Suppressor macrophage (primary cell): ENCODE results near the gene THBD.

ENCODE experiments used
- DNase-seq, 4 experiments: peaks; one replicate each; pipeline ENCODE4 v3.0.0-alpha.2; 2020 to 2022

The THBD gene

GRCh38 chr20:23009636-23010035 is 39.8 kb downstream of the THBD start:
- peak; percentile 67 to 82 (median 82) for DNase-seq

DNA sequence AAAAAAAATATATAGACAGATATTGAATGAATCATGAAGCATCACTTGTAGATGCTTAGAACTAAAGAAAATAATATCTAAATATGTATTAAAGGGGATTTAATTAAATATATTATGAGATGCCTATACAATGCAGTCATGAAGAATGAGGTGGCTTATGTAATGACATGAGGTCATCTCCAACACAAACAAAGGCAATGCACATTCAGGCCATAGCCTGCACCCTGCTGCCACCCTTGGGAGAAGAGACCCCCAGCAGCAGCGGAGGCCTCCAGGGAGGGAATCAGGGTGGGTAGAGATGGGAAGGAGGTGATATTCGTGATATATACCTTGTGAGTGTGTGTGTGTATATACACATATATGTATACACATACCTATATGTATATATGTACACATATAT is 40.8 kb downstream of the THBD start:
- no peak for DNase-seq

DNA sequence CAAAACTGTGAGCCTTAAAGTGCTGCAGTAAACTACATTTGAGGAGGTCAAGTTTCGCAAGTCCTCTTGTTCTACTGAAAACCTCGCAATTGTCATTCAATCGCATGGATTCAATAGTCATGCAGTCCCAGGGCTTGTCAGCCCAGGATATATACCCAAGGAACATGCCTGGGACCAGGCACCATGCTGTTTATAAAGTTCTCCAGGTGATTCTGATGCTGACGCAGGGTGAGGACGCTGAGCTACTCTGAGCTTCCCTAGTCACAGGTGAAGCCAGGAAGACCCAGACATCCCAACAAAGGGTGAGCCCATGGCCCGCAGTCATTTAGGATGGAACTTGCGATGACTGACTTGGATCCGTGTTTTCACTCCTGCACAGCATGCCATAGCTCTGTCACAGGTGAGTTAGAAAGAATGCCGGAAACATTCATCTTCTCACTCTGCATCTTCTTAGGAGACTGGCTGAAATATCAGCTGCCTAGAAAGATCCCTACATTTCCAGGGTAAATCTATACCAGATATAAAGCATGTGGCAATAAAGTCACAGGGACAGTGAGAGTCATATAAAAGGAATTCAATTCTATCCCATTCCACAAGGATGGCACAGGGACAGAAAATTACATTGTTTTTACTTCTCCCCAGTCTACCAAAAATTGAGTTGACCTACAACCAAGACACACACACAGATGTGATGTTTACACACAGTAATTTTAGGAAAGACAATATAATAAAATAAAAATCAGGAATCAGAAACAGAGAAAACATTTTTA is 41.4 kb downstream of the THBD start:
- DNase-seq, result no peak

- DNase-seq, result no peak
Measured at GRCh38 chr20:23007462-23007861, 42.0 kb downstream of the THBD start.

DNA sequence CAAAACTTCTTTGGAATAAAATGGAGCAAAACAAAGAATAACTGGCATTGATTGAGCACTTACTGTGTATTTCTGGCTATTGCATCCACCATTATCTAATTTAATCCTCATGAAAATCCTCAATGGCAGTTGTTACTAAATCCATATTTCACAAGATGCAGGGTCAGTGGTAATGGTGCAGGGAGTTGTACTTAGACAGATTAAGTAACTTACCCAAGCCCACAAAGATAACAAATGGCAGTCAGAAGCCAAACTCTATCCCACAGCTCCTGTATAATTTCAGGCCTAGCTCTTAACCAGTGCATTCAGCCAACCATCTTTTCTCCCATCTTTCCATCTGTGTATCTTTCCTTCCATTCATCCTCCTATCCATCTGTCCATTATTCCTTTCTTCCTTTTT is 43.7 kb downstream of the THBD start:
- no peak for DNase-seq

DNA sequence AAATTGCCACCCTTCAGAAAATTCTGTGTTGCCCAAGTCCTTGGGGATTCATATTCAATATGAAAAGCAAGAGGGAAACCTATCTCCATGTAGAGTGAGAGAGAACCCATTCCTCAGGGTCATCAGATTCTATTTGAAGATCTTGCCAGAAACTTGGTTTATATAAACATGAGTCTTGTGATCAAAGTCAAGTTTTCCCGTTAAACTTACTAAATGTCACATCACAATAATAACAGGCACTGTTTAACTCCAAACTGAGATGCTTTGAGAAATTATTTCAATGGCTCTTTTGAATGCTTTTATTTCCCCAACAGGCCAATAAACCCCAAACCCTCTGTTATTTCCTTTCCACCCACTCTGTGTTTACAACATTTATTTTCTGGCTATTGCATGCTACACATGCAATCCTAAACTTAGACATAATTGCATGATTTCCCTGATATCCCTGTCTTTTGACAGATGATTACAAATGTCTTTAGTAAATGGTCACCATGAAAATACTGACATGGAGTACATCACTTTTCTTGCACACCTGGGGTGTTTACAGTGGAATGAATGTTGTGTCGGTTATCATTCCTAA is 45.5 kb downstream of the THBD start:
- DNase-seq, result peak in 2 of 4 experiments; percentile 54 to 57

- DNase-seq, result peak; percentile 48 to 71 (median 63)
Measured at GRCh38 chr20:23003077-23003635, 46.3 kb downstream of the THBD start.

DNA sequence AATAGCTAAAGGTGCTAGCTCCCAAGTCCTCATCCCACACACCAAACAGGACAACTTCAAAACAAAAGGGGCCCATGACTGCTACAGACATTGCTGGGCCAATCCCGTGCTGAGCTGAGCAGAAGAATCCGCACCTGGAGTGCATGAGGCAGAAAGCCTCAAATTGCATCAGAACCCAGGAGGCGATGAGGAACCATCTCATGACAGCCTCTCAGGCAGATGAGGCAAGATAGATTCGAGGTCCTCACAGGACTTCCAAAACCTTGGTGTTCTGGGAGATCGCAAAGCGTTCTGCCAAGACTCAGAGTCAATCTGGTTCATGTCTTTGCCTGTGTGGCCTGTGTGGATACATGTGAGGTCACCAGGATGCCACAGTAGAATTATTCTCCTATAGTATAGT is 47.2 kb downstream of the THBD start:
- DNase-seq, result peak; percentile 50 to 70 (median 68)

- DNase-seq, result no peak
Measured at GRCh38 chr20:23000232-23000947, 49.1 kb downstream of the THBD start.

DNA sequence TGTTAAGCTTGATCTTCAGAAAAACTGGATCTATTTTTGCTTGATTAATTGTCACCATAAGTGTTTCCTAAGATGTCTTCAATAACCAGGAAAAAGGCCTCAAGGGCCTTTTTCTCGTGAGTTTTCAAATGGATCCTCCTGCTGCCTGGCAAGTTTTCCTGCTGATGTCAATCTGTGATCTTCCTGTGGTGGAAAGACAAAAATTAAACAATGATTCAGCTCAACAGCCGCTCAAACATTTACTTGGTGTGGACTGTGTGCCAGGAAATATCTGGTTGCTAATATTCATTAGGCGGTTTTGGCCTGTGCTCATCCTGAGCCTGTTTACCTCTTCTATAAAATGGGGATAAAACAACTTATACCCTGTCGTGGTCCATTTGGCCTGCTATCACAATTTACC is 49.7 kb downstream of the THBD start:
- DNase-seq, result no peak

DNA sequence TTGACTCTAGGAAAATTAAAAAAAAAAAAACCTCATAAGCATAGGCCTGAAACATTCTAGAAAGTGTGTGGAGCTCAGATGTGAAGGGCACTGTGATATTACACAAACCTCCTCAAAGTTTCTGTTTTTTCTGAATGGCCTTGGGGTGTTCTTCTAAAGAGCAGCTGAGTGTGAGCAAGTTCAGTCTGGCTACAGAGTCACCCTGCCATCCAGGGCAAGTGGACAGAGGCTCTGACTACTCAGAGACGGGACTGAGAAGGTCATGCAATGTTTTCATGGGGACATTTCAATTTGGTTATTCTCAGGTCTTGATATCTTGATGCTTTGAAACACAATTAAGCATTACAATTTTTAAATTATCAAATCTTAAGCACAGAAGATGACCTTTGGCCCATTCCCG is 51.0 kb downstream of the THBD start:
- DNase-seq, result no peak

- no peak for DNase-seq
Measured at GRCh38 chr20:22995923-22996322, 53.5 kb downstream of the THBD start.
